ENCODE data around the gene KIAA0825. TPM values are rescaled to one million over a fixed set of nuclear protein-coding genes. Genes with fewer than 3 reads are reported as not detected.

Gene KIAA0825
- total RNA-seq, 1 experiment from 2014 or later = 0.07 TPM

- BruUV-seq (replicated peaks) = no TSS peak
- H3K36me3 ChIP-seq (ENCODE audit: low read depth, low read length) = no peaks in the 10 kb centered on the region
- no peak overlapping the region for H2AFZ ChIP-seq (ENCODE audit: low read length)
- POLR2A ChIA-PET (ENCODE audit: unreplicated experiment) = no interaction called here
- no peak overlapping the region for H3K9ac ChIP-seq (ENCODE audit: low read length)
- no peaks in the 10 kb centered on the region for H3K79me2 ChIP-seq (ENCODE audit: low read length)
- no peaks in the 10 kb centered on the region for H3K9me3 ChIP-seq (ENCODE audit: low read length)
- no peaks in the 10 kb centered on the region for H3K27me3 ChIP-seq (ENCODE audit: low read length)
- TF ChIP-seq EZH2phosphoT487 (IDR thresholded peaks at IDR 0.05; ENCODE audit: borderline replicate concordance, low read length) = no peak
- no peak for TF ChIP-seq CTCF (conservative IDR thresholded peaks at IDR 0.05; ENCODE audit: low read depth, low read length)
- TF ChIP-seq EZH2 (IDR thresholded peaks at IDR 0.05; ENCODE audit: low read length, unreplicated experiment) = no peak
- H3K27ac ChIP-seq (ENCODE audit: low read length) = no peak overlapping the region
- no peaks in the 10 kb centered on the region for H3K4me1 ChIP-seq (ENCODE audit: insufficient read depth, low read length)
- ATAC-seq = no peak
- H3K4me2 ChIP-seq (ENCODE audit: low read length) = no peak overlapping the region
- CTCF ChIA-PET = no interaction called here
- no peaks in the 10 kb centered on the region for H3K9me2 ChIP-seq (replicated peaks; ENCODE audit: low read length)
- H3K4me3 ChIP-seq (ENCODE audit: low read length) = no peak overlapping the region
- no peaks in the 10 kb centered on the region for H3F3A ChIP-seq (ENCODE audit: low read length, unreplicated experiment)
- no peaks in the 10 kb centered on the region for H4K20me1 ChIP-seq (ENCODE audit: low read length)
- intact Hi-C loops (cut with micrococcal nuclease) = no loop called here
- DNase-seq = no peak
These were observed 157.3 kb downstream of the KIAA0825 start for GRCh38 chr5:94461131-94461530.

- no peak for DNase-seq
- Histone ChIP-seq H3K36me3 (ENCODE audit: low read depth, low read length) (no peaks in the 10 kb centered on the region), H3K9me2 (replicated peaks; ENCODE audit: low read length) (no peaks in the 10 kb centered on the region), H4K20me1 (ENCODE audit: low read length) (no peaks in the 10 kb centered on the region), H3K27ac (ENCODE audit: low read length) (no peak overlapping the region), H2AFZ (ENCODE audit: low read length) (no peak overlapping the region), H3K9ac (ENCODE audit: low read length) (no peak overlapping the region), H3K79me2 (ENCODE audit: low read length) (no peaks in the 10 kb centered on the region), H3K4me2 (ENCODE audit: low read length) (no peak overlapping the region), H3K27me3 (ENCODE audit: low read length) (no peaks in the 10 kb centered on the region), H3K9me3 (ENCODE audit: low read length) (no peaks in the 10 kb centered on the region), H3K4me1 (ENCODE audit: insufficient read depth, low read length) (no peaks in the 10 kb centered on the region), H3F3A (ENCODE audit: low read length, unreplicated experiment) (no peaks in the 10 kb centered on the region), H3K4me3 (ENCODE audit: low read length) (no peak overlapping the region)
- no peak for TF ChIP-seq EZH2phosphoT487 (IDR thresholded peaks at IDR 0.05; ENCODE audit: borderline replicate concordance, low read length)
- TF ChIP-seq CTCF (conservative IDR thresholded peaks at IDR 0.05; ENCODE audit: low read depth, low read length) = no peak
- no peak for TF ChIP-seq EZH2 (IDR thresholded peaks at IDR 0.05; ENCODE audit: low read length, unreplicated experiment)
- BruUV-seq (replicated peaks) = no TSS peak
- ChIA-PET POLR2A (ENCODE audit: unreplicated experiment) (no interaction called here), CTCF (no interaction called here)
- no peak for ATAC-seq
- intact Hi-C loops (cut with micrococcal nuclease) = no loop called here
These were observed 158.5 kb downstream of the KIAA0825 start for GRCh38 chr5:94459915-94460314.

GRCh38 chr5:94457788-94458187, 160.6 kb downstream of the KIAA0825 start:
- H3K27ac ChIP-seq (ENCODE audit: low read length) = no peak overlapping the region
- H3F3A ChIP-seq (ENCODE audit: low read length, unreplicated experiment) = no peaks in the 10 kb centered on the region
- ChIA-PET CTCF (no interaction called here), POLR2A (ENCODE audit: unreplicated experiment) (no interaction called here)
- no peaks in the 10 kb centered on the region for H3K9me3 ChIP-seq (ENCODE audit: low read length)
- no peaks in the 10 kb centered on the region for H3K36me3 ChIP-seq (ENCODE audit: low read depth, low read length)
- H3K9me2 ChIP-seq (replicated peaks; ENCODE audit: low read length) = no peaks in the 10 kb centered on the region
- H2AFZ ChIP-seq (ENCODE audit: low read length) = no peak overlapping the region
- no peak overlapping the region for H3K4me2 ChIP-seq (ENCODE audit: low read length)
- no peak overlapping the region for H3K9ac ChIP-seq (ENCODE audit: low read length)
- ATAC-seq (no peak), DNase-seq (no peak)
- H3K4me3 ChIP-seq (ENCODE audit: low read length) = no peak overlapping the region
- no TSS peak for BruUV-seq (replicated peaks)
- H3K4me1 ChIP-seq (ENCODE audit: insufficient read depth, low read length) = no peaks in the 10 kb centered on the region
- no peaks in the 10 kb centered on the region for H4K20me1 ChIP-seq (ENCODE audit: low read length)
- H3K79me2 ChIP-seq (ENCODE audit: low read length) = no peaks in the 10 kb centered on the region
- no peaks in the 10 kb centered on the region for H3K27me3 ChIP-seq (ENCODE audit: low read length)
- TF ChIP-seq EZH2 (IDR thresholded peaks at IDR 0.05; ENCODE audit: low read length, unreplicated experiment) (no peak), CTCF (conservative IDR thresholded peaks at IDR 0.05; ENCODE audit: low read depth, low read length) (no peak), EZH2phosphoT487 (IDR thresholded peaks at IDR 0.05; ENCODE audit: borderline replicate concordance, low read length) (no peak)
- intact Hi-C loops (cut with micrococcal nuclease) = no loop called here

Measured in PC-3 (cell line).